ENCODE data around the gene NXPE3. TPM values are rescaled to one million over a fixed set of nuclear protein-coding genes. Genes with fewer than 3 reads are reported as not detected.

The NXPE3 gene
- total RNA-seq, 1 experiment from 2014 or later, result 15.9 TPM

DNA sequence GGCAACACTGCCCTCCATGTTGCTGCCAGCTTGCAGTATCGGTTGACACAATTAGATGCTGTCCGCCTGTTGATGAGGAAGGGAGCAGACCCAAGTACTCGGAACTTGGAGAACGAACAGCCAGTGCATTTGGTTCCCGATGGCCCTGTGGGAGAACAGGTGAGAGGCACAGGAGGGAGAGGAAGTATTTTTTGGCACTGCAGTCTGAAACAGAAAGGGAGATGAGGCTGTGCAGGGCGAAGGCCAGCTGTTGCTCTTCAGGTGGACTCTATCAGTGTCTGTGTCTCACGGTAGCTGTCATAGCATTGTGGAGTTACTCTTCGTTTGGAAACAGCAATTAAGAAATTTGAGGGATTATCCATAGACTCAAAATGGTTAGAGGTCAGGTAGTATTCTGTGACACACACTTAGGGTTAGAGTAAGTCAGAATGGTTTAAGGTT, 78.3 kb downstream of the NXPE3 start:
- Histone ChIP-seq H3K18ac (ENCODE audit: insufficient read length, low read depth, low read length) (no peak overlapping the region), H2BK5ac (ENCODE audit: insufficient read length, low read length) (no peak overlapping the region), H3K9me3 (ENCODE audit: control insufficient read depth, low read depth, low read length) (no peaks in the 10 kb centered on the region), H4K91ac (ENCODE audit: insufficient read length, low read depth, low read length) (no peak overlapping the region), H4K20me1 (ENCODE audit: control insufficient read depth, insufficient read depth, insufficient read length) (no peaks in the 10 kb centered on the region), H2BK120ac (ENCODE audit: low read depth, low read length, poor library complexity, severe bottlenecking) (no peak overlapping the region), H2BK20ac (ENCODE audit: low read depth, low read length, poor library complexity, severe bottlenecking) (no peak overlapping the region), H3K79me2 (ENCODE audit: insufficient read depth, low read length) (no peaks in the 10 kb centered on the region), H3K14ac (ENCODE audit: insufficient read depth, low read length) (no peak overlapping the region), H3K4me2 (ENCODE audit: insufficient read depth, insufficient read length, low read length) (no peak overlapping the region), H3T11ph (ENCODE audit: low read length) (no peak overlapping the region), H3K27ac (ENCODE audit: insufficient read length, low read depth, low read length) (no peak overlapping the region), H3K9ac (ENCODE audit: extremely low read depth, insufficient read length, low read length) (no peak overlapping the region), H2BK12ac (ENCODE audit: insufficient read length, low read depth, low read length) (no peak overlapping the region), H3K4me1 (ENCODE audit: insufficient read depth, low read length) (no peaks in the 10 kb centered on the region), H4K5ac (ENCODE audit: insufficient read length, low read depth, low read length) (no peak overlapping the region), H3K23ac (ENCODE audit: insufficient read length, low read depth, low read length) (no peak overlapping the region), H3K23me2 (ENCODE audit: insufficient read length, low read depth, low read length, poor library complexity, severe bottlenecking) (no peaks in the 10 kb centered on the region), H2AK5ac (ENCODE audit: insufficient read length, low read length) (no peak overlapping the region), H2BK15ac (ENCODE audit: low read depth, low read length) (no peak overlapping the region), H4K8ac (replicated peaks; ENCODE audit: insufficient read length, low read depth, low read length) (no peak overlapping the region), H2AFZ (ENCODE audit: low read length) (no peak overlapping the region), H3K27me3 (ENCODE audit: insufficient read depth, low read length) (no peaks in the 10 kb centered on the region), H3K4ac (ENCODE audit: low read depth, low read length) (no peak overlapping the region), H3K56ac (ENCODE audit: insufficient read length, low read depth, low read length) (no peak overlapping the region), H3K79me1 (ENCODE audit: insufficient read depth, low read depth, low read length, poor library complexity, severe bottlenecking) (no peaks in the 10 kb centered on the region)
- TF ChIP-seq, protein P1, sequence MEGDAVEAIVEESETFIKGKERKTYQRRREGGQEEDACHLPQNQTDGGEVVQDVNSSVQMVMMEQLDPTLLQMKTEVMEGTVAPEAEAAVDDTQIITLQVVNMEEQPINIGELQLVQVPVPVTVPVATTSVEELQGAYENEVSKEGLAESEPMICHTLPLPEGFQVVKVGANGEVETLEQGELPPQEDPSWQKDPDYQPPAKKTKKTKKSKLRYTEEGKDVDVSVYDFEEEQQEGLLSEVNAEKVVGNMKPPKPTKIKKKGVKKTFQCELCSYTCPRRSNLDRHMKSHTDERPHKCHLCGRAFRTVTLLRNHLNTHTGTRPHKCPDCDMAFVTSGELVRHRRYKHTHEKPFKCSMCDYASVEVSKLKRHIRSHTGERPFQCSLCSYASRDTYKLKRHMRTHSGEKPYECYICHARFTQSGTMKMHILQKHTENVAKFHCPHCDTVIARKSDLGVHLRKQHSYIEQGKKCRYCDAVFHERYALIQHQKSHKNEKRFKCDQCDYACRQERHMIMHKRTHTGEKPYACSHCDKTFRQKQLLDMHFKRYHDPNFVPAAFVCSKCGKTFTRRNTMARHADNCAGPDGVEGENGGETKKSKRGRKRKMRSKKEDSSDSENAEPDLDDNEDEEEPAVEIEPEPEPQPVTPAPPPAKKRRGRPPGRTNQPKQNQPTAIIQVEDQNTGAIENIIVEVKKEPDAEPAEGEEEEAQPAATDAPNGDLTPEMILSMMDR (conservative IDR thresholded peaks at IDR 0.05), result no peak
- H3K4me3 Mint-ChIP-seq, result no peak overlapping the region
- H3K9me3 Mint-ChIP-seq, result no peaks in the 10 kb centered on the region
- no peaks in the 10 kb centered on the region; the same call in 1 of the 2 replicates for H3K27me3 Mint-ChIP-seq (ENCODE audit: low read depth)
- H3K27ac Mint-ChIP-seq, result peak overlapping the region in 2 of 3 experiments; percentile 66 to 79; a peak in 4 of 7 replicates
- peaks cover 50 to 83% (median 83%) of the 10 kb centered on the region in 3 experiments; a peak in 6 of 7 replicates for H3K36me3 Mint-ChIP-seq (ENCODE audit: insufficient read depth in 1 of 3, low read depth in 3 of 3)
- WGBS (ENCODE audit: extremely low coverage, insufficient read length, low lambda C conversion rate), result no CpG with 5 or more reads among the region's 8 CpGs
- H3K4me1 Mint-ChIP-seq, result no peaks in the 10 kb centered on the region
- no peak for DNase-seq
